ENCODE measurements around the gene XPC. TPM values are rescaled to one million over a fixed set of nuclear protein-coding genes. Genes with fewer than 3 reads are reported as not detected.
"Not testable (repeated sequence)": the region's sequence is repeated elsewhere in the genome, so short reads cannot be mapped to it uniquely, and the experiment has no call there.

Gene XPC
- total RNA-seq, 1 donor from 2014 or later: 13.4 TPM

DNA sequence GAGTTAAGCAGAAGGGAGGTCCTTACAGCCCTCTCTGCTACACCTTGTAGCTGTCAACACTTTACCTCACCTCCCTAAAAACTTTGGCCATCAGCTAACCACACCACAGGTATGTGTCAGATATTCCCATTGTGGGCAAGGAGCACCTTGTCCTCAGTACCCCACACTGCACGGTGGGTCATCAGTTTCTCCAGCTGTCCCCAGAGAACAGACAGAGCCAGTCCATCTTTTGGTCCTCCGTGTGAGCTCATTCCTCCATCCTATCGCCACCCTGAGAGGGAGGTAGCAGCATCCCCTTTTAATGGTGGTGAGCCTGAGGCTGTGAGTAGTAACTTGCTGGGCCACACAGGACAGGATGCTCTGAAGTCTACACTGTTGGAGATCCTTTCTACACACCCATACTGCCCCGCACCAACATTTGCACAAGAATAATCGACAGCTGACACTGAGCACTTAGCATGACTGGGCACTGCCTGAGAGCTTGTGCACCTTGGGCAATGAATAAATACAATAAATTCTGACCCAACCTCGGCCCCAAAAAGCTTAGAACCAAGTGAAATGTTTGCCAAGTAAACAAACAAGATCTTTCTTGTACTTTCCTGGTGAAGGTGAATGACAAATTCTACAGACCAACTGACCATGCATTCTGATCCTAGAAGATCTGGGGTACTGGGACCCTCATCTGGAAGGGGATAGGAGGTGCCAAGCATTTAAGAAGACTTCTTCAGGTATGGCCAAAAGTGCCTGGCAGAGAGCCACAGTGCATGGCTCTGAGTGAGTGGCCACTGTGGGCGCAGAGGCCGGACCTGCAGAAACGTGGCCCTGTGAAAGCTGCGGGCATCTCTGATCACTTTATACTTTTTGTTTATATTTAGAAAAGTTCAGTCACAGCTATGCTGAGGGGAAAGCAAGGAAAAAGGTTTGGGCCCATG lies 60.7 kb downstream of the XPC start:
- ATAC-seq: no peak

DNA sequence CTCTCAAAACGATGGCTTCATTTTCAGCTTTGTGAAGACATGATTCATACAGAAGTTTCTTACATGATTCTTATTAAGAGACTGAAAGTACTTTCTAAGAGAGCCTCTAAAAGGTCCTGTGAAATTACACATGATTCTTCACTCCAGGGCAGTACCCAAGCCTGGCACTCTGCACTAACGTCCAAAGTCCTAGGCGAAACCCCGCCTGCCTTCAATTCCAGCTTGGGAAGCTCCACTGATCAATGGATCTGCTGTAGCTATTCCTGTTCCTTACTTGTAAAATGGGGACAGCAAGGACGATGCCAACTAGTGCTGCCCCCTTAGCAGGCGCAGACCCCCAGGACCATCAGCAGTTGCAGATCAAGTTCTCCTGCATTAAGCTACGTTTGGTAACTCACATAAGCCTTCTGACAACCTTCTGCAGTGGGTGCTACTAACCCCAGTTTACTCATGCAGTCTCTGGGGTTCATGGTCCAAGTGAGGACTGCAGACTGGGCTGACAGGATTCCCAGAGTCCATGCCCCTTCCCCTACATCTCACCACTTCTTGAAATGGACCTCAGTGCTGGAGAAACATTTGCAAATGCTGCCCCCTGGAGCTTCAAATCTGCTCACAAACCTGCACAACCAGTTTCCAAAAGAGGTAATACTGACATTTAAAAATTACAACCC lies 64.3 kb downstream of the XPC start:
- ATAC-seq: no peak

DNA sequence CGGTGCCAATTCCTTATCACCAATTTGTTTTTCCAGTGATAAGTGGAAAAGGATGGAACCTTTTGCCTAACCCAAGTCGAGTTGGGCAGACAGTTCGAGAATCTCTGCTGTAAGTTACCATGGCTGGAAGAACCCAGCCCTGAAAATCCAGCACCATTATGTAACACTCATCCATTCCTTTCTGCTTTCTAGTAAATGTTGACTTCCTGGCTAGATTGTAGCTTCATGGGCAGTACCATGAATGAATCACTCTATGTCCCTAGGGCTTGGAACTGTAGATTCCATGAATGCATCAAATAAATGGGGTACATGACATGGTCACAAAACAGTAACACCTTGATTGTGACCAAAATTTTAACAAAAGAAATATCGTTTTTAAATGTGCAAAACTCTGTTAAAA lies 67.7 kb downstream of the XPC start:
- peak; percentile 18 for ATAC-seq

DNA sequence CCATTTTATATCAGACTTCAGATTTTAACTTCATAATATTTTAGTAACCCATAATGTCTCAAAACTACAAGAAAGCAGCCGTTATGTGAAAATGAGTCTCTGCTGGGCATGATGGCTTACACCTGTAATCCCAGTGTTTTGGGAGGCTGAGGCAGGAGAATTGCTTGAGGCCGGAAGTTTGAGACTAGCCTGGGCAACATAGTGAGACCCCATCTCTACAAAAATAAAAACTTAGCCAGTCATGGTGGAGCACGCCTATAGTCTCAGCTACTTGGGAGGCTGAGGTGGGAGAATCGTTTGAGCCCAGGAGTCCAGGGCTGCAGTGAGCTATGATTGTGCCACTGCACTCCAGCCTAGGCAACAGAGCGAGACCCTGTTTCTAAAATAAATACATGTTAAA lies 68.6 kb downstream of the XPC start:
- ATAC-seq: not testable (repeated sequence)

DNA sequence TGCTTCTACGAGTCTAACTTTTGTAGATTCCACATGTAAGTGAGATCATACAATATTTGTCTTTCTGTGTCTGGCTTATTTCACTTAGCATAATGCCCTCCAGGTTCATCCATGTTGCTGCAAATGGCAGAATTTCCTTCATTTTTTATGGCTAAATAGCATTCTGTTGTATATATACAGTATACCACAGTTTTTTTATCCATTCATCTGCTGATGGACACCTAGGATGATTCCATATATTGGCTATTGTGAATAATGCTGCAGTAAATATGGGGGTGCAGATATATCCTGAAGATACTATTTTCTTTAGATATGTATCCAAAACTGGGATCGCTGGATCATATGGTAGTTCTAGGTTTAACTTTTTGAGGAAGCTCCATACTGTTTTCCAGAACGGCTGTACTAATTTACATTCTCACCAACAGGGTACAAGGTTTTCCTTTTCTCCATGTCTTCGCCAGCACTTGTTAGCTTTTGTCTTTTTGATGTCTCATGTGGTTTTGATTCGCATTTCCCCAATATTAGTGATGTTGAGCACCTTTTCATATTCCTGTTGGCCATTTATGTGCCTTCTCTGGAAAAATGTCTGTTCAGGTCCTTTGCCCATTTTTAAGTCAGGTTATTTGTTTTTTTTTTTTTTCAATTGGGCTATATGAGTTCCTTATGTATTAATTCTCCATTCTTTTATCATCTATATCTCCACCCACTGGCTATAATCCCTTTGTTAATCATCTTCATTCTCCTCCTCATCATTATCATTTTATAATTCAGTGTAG lies 80.6 kb downstream of the XPC start:
- no peak for ATAC-seq

DNA sequence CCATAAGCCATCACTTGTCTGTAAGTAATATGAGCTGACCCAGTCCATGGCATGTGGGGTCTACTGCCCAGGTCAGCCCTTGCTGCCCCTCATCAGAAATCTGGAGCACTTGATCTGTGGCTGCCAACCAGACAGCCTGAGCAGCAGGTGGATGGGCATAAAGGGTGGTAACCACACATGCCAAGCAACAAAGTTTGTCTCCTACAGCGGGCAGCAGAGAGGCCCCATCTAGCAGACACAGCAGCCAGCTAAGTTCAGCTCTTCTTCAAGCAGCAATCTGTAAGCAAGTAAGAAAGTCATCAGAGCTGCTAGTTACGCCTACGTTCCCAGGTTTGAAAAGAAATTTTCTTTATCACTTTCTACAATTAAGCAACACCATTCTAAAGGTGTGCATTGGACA lies 81.7 kb downstream of the XPC start:
- ATAC-seq: no peak

Other genes with a start within 250 kb of the XPC start
- gene CHCHD4, start 53.7 kb downstream of the XPC start, total RNA-seq: 13.0 TPM
- gene TMEM43, start 53.5 kb downstream of the XPC start, total RNA-seq: 55.7 TPM
- 10.3 TPM for gene LSM3, start 216 bp upstream of the XPC start, total RNA-seq
- gene SLC6A6, start 224.0 kb upstream of the XPC start, total RNA-seq: 11.0 TPM